GM23338 (cell line): Measurements from ENCODE around the gene ADIPOR1.

ENCODE experiments used
- CREB1 ChIP-seq: fragments of 250-450 bp; sonication (Bioruptor Pico); IDR thresholded peaks from 2 replicates; pipeline ENCODE4 v1.5.0; 2020; ENCODE audit warnings: low read depth, mild to moderate bottlenecking, moderate library complexity
- CTCF ChIP-seq, 2 experiments: fragments of 200-600 bp in 1 of 2; sonication (generic) in 1 of 2; conservative IDR thresholded peaks; 2 replicates each; pipeline versions ENCODE4 v1.5.1 to v1.6.1; 2016 to 2017; ENCODE audit warnings: antibody characterized with exemption in 2 of 2, low read depth in 2 of 2, mild to moderate bottlenecking in 2 of 2, moderate library complexity in 1 of 2
- ETS1 ChIP-seq: IDR thresholded peaks from 2 replicates; pipeline ENCODE4 v1.6.1; 2016; ENCODE audit warnings: antibody characterized with exemption
- EZH2 ChIP-seq: fragments of 200-600 bp; sonication (generic); IDR thresholded peaks from one replicate; pipeline ENCODE4 v1.8.0; 2017; ENCODE audit warnings: antibody characterized with exemption, mild to moderate bottlenecking, low read depth; ENCODE audit not compliant: unreplicated experiment
- EZH2phosphoT487 ChIP-seq: fragments of 200-600 bp; sonication (generic); IDR thresholded peaks from one replicate; pipeline ENCODE4 v1.8.1; 2018; ENCODE audit warnings: antibody characterized with exemption; ENCODE audit not compliant: unreplicated experiment
- JUNB ChIP-seq: IDR thresholded peaks from one replicate; pipeline ENCODE4 v1.6.1; 2016; ENCODE audit warnings: antibody characterized with exemption; ENCODE audit not compliant: unreplicated experiment
- POLR2AphosphoS5 ChIP-seq: IDR thresholded peaks from 2 replicates; pipeline ENCODE4 v1.6.1; 2016; ENCODE audit warnings: antibody characterized with exemption, low read depth
- REST ChIP-seq: IDR thresholded peaks from one replicate; pipeline ENCODE4 v1.6.1; 2018; ENCODE audit warnings: antibody characterized with exemption; ENCODE audit not compliant: unreplicated experiment
- ZNF114 ChIP-seq: fragments of 250-450 bp; sonication (Bioruptor Pico); IDR thresholded peaks from 2 replicates; pipeline ENCODE4 v1.5.0; 2020; ENCODE audit warnings: mild to moderate bottlenecking, moderate library complexity

- no peak for TF ChIP-seq EZH2
- no peak for TF ChIP-seq CREB1 (CRISPR knock-in tag)
- no peak for TF ChIP-seq CTCF (conservative IDR thresholded peaks at IDR 0.05; ENCODE audit: low read depth in 2 of 2)
- TF ChIP-seq ETS1: no peak
- TF ChIP-seq ZNF114 (CRISPR knock-in tag): no peak
- TF ChIP-seq JUNB: no peak
- TF ChIP-seq POLR2AphosphoS5: no peak
- TF ChIP-seq REST: no peak
- TF ChIP-seq EZH2phosphoT487: no peak
Observed at GRCh38 chr1:202965422-202965821, 7.3 kb upstream of the ADIPOR1 start.
